Activated CD4-positive, alpha-beta memory T cell treated with anti-CD3 and anti-CD28 coated beads, Interleukin-2, amount 10 ng/mL, durations not matched to agents 7 days and 5 days (primary cell): Measurements from ENCODE around the gene TAP2. TPM values are rescaled to one million over a fixed set of nuclear protein-coding genes. Genes with fewer than 3 reads are reported as not detected.
"Not testable (repeated sequence)": the region's sequence is repeated elsewhere in the genome, so short reads cannot be mapped to it uniquely, and the experiment has no call there.

Experiments
- CTCF ChIA-PET: fragments of 350-600 bp; sonication (Branson Sonifier 250); formaldehyde crosslinking; loops from one replicate; lab custom pipeline; 2021; ENCODE audit warnings: antibody characterized with exemption, inconsistent platforms; lab: Charles Lee
- POLR2A ChIA-PET: fragments of 350-600 bp; sonication (Branson Sonifier 250); formaldehyde crosslinking; loops from one replicate; lab custom pipeline; 2021; ENCODE audit warnings: antibody characterized with exemption; lab: Charles Lee
- DNase-seq: peaks from one replicate; pipeline ENCODE4 v3.0.0-alpha.2; 2020
- H3K27ac Mint-ChIP-seq: one replicate; pipeline ENCODE4 v1.8.0; 2021; ENCODE audit warnings: mild to moderate bottlenecking, mixed read lengths
- H3K27me3 Mint-ChIP-seq: one replicate; pipeline ENCODE4 v1.8.0; 2021; ENCODE audit warnings: mixed read lengths
- H3K36me3 Mint-ChIP-seq: one replicate; pipeline ENCODE4 v1.8.0; 2021; ENCODE audit warnings: low read depth, mixed read lengths
- H3K4me1 Mint-ChIP-seq: one replicate; pipeline ENCODE4 v1.8.0; 2021; ENCODE audit warnings: mixed read lengths
- H3K4me3 Mint-ChIP-seq: one replicate; pipeline ENCODE4 v1.8.0; 2021; ENCODE audit warnings: mild to moderate bottlenecking, mixed read lengths
- H3K9me3 Mint-ChIP-seq: one replicate; pipeline ENCODE4 v1.8.0; 2021; ENCODE audit warnings: mixed read lengths
- total RNA-seq, 2 experiments: library from RNA; stranded (reverse); gene quantifications; one replicate each; pipeline ENCODE4 v1.2.3, GENCODE V29; 2021

The TAP2 gene
- total RNA-seq, 2 experiments from 2014 or later: 203 to 211 TPM

DNA sequence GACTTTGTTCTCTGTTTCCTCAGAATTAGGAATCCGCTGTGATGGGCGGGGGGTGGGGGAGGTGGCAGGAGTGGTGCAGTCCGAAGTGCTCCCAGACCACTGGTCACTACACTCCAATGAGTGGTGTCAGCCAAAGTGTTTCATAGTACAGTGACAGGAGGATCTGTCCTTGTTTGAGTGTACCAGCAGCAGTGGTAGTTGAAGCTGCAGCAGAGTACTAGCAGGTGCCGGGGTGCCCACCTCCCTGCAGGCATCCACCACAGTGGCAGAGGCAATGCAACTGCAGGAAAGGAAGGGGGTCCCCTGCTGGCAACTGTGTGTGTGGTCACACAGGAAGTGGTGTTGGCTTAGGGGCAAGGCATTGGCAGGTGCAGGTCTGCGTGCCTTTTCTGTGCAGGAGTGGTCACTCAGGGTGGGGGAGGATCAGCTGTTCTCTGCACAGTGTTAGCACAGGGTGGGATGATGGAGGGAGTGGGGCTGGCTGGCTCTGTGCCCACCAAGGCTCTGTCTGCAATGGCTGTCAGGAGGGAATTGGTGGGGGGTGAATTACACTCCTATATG, 31.4 kb downstream of the TAP2 start:
- Mint-ChIP-seq H3K27ac (no peak overlapping the region), H3K9me3 (no peaks in the 10 kb centered on the region), H3K36me3 (no peaks in the 10 kb centered on the region), H3K4me3 (no peak overlapping the region), H3K27me3 (peaks cover 44% of the 10 kb centered on the region), H3K4me1 (no peaks in the 10 kb centered on the region)
- POLR2A ChIA-PET: no interaction called here
- CTCF ChIA-PET: interaction anchor here (1.7 kb wide), 1 partner anchor 61 kb away, joined by 4 read pairs; no protein-coding TSS in a partner anchor
- no peak for DNase-seq

DNA sequence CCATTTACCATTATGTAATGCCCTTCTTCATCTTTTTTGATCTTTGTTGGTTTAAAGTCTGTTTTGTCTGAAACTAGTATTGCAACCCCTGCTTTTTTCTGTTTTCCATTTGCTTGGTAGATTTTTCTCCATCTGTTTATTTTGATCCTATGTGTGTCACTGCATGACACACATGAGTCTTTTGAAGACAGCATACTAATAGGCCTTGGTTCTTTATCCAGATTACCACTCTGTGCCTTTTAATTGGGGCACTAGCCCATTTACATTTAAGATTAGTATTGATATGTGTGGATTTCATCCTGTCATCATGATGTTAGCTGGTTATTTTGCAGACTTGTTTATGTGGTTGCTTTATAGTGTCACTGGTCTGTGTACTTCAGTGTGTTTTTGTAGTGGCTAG, 33.1 kb downstream of the TAP2 start:
- peaks cover 56% of the 10 kb centered on the region for H3K27me3 Mint-ChIP-seq
- H3K4me3 Mint-ChIP-seq, H3K9me3 Mint-ChIP-seq, DNase-seq, H3K27ac Mint-ChIP-seq, H3K4me1 Mint-ChIP-seq, H3K36me3 Mint-ChIP-seq: not testable (repeated sequence)
- CTCF ChIA-PET: interaction anchor here (1.7 kb wide), 1 partner anchor 63 kb away, joined by 4 read pairs; no protein-coding TSS in a partner anchor
- POLR2A ChIA-PET: interaction anchor here (1.0 kb wide), 1 partner anchor 22 kb away, joined by 3 read pairs; no protein-coding TSS in a partner anchor

DNA sequence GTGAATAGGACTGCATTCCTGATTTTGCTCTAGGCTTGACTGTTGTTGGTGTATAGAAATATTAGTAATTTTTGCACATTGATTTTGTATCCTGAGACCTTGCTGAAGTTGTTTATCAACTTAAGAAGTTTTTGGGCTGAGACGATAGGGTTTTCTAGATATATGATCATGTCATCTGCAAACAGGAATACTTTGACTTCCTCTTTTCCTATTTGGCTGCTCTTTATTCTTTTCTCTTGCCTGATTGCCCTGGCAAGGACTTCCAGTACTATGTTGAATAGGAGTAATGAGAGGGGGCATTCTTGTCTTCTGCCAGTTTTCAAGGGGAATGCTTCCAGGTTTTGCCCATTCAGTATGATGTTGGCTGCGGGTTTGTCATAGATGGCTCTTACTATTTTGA, 35.1 kb downstream of the TAP2 start:
- CTCF ChIA-PET: interaction anchor here (0.8 to 1.5 kb wide), 3 partner anchors 10 to 389 kb away, joined by 3 to 5 read pairs (median 4); no protein-coding TSS in a partner anchor
- no peak for DNase-seq
- H3K4me3 Mint-ChIP-seq: no peak overlapping the region
- H3K27me3 Mint-ChIP-seq: peaks cover 72% of the 10 kb centered on the region
- POLR2A ChIA-PET: interaction anchor here (1.4 kb wide), 1 partner anchor 65 kb away, joined by 4 read pairs; no protein-coding TSS in a partner anchor
- H3K36me3 Mint-ChIP-seq: no peaks in the 10 kb centered on the region
- H3K4me1 Mint-ChIP-seq: no peaks in the 10 kb centered on the region
- H3K27ac Mint-ChIP-seq: no peak overlapping the region
- H3K9me3 Mint-ChIP-seq: peaks cover 2% of the 10 kb centered on the region

DNA sequence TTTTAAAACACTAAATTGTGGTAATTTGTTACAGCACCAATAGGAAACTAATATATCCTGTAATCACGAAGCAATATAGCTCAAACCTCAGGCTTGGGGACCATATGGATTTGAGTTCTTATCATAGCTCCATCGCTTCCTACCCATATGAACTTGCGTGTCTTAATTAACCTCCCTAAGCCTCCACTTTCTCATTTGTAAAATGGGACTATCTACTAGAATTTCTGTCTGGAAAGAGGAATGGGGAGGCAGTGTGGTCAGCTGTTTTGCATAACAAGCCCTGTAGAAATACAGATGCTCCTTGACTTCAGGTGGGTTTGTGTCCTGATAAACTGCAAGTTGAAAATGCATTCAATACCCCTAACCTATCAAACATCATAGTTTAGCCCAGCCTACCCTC, 38.8 kb downstream of the TAP2 start:
- H3K27ac Mint-ChIP-seq: no peak overlapping the region
- H3K36me3 Mint-ChIP-seq: no peaks in the 10 kb centered on the region
- H3K27me3 Mint-ChIP-seq: peaks cover 76% of the 10 kb centered on the region
- H3K4me3 Mint-ChIP-seq: no peak overlapping the region
- no peak for DNase-seq
- peaks cover 14% of the 10 kb centered on the region for H3K4me1 Mint-ChIP-seq
- POLR2A ChIA-PET: interaction anchor here (0.7 kb wide), 1 partner anchor 53 kb away, joined by 3 read pairs; the partner anchor contains the start of gene TAP1
- CTCF ChIA-PET: interaction anchor here (1.3 to 2.3 kb wide), 4 partner anchors 14 to 386 kb away, joined by 4 to 10 read pairs (median 6); no protein-coding TSS in a partner anchor
- H3K9me3 Mint-ChIP-seq: peaks cover 2% of the 10 kb centered on the region

DNA sequence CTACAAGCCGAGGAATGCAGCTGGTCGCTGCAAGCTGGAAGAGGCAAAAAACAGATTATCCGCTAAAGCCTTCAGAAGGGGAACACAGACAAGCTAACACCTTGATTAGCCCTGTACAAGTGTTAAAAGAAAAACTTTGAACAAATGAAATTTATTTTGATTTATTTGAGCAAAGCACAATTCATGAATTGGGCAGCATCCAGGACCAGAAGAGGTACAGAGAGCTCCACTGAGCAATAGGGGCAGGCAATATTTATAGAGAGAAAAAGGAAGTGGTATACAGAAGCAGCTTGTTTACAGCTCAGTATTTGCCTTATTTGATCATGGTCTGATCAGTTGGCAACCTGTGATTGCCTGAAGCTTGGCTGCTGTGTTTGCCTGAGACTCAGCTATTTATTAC, 39.4 kb downstream of the TAP2 start:
- peaks cover 76% of the 10 kb centered on the region for H3K27me3 Mint-ChIP-seq
- ChIA-PET POLR2A (interaction anchor here (0.6 to 0.7 kb wide), 2 partner anchors 10 to 54 kb away, joined by 3 read pairs; partner anchors contain the start of gene TAP1), CTCF (interaction anchor here (1.7 to 2.3 kb wide), 2 partner anchors 13 to 69 kb away, joined by 8 to 10 read pairs; no protein-coding TSS in a partner anchor)
- no peak overlapping the region for H3K27ac Mint-ChIP-seq
- DNase-seq: no peak
- H3K4me3 Mint-ChIP-seq: no peak overlapping the region
- no peaks in the 10 kb centered on the region for H3K36me3 Mint-ChIP-seq
- H3K4me1 Mint-ChIP-seq: peaks cover 19% of the 10 kb centered on the region
- H3K9me3 Mint-ChIP-seq: peaks cover 2% of the 10 kb centered on the region

DNA sequence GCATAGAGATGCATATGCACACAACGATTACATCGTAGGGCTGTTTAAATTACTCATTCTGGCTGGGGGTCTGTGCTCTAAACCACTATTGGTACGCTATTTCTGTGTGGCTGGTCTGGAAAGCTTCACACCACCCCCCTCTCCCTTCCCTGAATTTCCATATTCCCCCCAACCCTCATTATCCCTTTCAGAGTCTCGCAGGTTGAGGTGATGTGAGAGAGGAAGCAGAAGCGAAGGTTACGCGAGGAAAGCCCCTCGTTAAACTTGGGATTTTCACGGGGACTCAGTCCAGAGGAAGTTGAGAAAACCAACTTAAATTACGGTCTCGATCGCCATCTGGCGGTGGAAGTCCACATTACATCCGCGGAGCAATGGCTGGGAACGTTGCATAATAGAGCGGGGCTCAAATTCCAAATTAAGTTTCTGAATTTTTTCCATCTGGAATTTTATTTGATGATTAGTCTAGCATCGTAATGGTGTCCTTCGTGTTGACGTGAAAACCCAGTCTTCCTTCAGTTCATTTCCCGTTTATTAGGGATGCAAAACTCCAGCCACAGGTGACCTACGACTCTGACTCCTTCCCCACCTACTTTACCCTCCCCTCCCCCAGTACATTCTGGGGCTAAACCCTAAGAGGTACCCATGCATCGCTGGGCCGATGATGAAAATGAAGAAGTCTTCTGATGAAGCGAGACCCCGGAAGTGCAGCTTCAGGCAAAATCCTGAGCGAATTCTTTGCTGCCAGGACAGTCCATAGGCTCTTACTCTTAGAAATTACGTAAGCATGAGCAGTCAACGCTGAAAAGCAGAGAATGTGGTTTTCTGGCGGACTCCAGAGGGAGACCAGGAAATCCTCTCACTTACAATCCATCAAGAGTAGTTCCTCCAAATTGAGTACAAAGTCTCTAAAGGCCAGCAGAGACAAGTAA, 41.4 kb downstream of the TAP2 start:
- ChIA-PET CTCF (interaction anchor here (0.5 to 2.5 kb wide), 8 partner anchors 11 to 601 kb away, joined by 3 to 8 read pairs (median 3); partner anchors contain the start of genes TAP1 and TAP2), POLR2A (interaction anchor here (1.2 kb wide), 1 partner anchor 10 kb away, joined by 4 read pairs; no protein-coding TSS in a partner anchor)
- Mint-ChIP-seq H3K4me3 (peak overlapping the region; percentile 33), H3K27me3 (peaks cover 77% of the 10 kb centered on the region), H3K9me3 (peaks cover 2% of the 10 kb centered on the region), H3K4me1 (peaks cover 25% of the 10 kb centered on the region), H3K27ac (no peak overlapping the region), H3K36me3 (no peaks in the 10 kb centered on the region)
- peak; percentile 78 for DNase-seq

DNA sequence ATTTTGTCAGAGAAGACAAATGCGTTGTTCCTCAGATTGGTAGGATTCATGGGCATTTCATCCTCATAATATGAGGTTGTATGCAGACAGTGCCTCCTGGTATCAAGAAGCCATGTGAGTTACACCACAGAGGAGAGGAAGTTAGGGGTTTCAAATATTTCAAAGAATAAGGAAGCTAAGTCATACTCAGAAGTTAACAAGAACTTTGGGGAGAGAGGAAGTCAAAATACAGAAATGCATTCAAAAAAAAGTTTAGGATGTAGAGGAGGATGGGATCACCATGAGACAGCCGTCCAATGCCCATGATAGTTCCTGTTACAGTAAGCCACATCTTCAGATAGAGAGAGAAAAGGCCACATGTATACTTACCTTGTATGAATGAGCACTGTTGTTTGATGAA, 44.0 kb downstream of the TAP2 start:
- Mint-ChIP-seq H3K4me1 (peaks cover 25% of the 10 kb centered on the region), H3K9me3 (peaks cover 2% of the 10 kb centered on the region), H3K36me3 (no peaks in the 10 kb centered on the region), H3K4me3 (no peak overlapping the region), H3K27me3 (peaks cover 79% of the 10 kb centered on the region), H3K27ac (no peak overlapping the region)
- CTCF ChIA-PET: interaction anchor here (1.2 to 2.2 kb wide), 6 partner anchors 9 to 380 kb away, joined by 3 to 12 read pairs (median 4); partner anchors contain the start of gene TAP2
- DNase-seq: no peak
- POLR2A ChIA-PET: interaction anchor here (1.8 kb wide), 1 partner anchor 74 kb away, joined by 6 read pairs; no protein-coding TSS in a partner anchor

DNA sequence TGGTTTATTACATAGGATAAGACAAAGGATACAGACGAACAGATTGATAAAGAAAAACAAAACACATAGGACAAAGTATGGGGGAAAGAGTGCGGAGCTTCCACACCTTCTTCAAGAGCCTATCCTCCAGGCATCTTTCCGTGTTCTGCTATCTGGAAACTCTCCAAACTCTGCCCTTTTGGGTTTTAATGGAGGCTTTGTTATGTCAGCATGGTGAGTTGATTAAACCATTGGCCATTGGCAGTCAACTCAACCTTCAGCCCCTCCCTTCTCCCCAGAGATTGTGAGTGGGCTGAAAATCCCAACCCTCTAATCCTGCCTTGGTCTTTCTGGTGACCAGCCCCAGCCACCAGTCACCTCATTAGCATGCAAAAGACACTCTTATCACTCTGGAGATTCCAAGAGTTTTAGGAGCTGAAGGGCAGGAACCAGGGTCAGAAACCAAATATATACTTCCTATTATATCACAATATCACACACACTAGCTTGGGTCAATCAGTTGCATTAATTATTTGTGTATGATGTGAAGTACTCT, 45.6 kb downstream of the TAP2 start:
- DNase-seq: no peak
- Mint-ChIP-seq H3K27ac (no peak overlapping the region), H3K9me3 (no peaks in the 10 kb centered on the region), H3K36me3 (no peaks in the 10 kb centered on the region), H3K4me3 (no peak overlapping the region), H3K27me3 (peaks cover 74% of the 10 kb centered on the region), H3K4me1 (peaks cover 25% of the 10 kb centered on the region)
- ChIA-PET POLR2A (interaction anchor here (1.8 kb wide), 1 partner anchor 75 kb away, joined by 6 read pairs; no protein-coding TSS in a partner anchor), CTCF (interaction anchor here (0.8 to 1.9 kb wide), 9 partner anchors 9 to 379 kb away, joined by 3 to 12 read pairs (median 3); partner anchors contain the start of gene TAP2)

DNA sequence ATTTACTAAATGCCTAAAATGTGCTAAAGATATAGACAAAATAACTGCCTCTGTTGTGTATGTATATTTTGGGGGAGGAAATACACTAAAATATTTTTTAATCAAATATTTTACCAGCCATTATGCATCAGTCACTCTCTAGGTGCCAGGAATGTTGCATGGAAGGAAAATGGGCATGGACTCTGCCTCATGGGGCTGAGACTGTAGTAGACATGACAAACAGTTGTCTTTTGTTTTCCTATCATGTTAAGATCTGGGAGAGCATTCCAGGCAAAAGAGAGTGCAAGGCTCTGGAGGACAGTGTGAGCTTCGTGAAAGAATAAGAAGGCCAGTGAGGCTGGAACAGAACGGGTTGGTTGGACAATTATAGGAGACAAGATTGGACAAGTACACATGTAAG, 48.2 kb downstream of the TAP2 start:
- H3K4me3 Mint-ChIP-seq: no peak overlapping the region
- H3K36me3 Mint-ChIP-seq: no peaks in the 10 kb centered on the region
- POLR2A ChIA-PET: no interaction called here
- CTCF ChIA-PET: interaction anchor here (1.0 kb wide), 1 partner anchor 78 kb away, joined by 3 read pairs; no protein-coding TSS in a partner anchor
- H3K4me1 Mint-ChIP-seq: peaks cover 18% of the 10 kb centered on the region
- H3K27me3 Mint-ChIP-seq: peaks cover 83% of the 10 kb centered on the region
- DNase-seq: no peak
- no peaks in the 10 kb centered on the region for H3K9me3 Mint-ChIP-seq
- no peak overlapping the region for H3K27ac Mint-ChIP-seq

Other genes with a start within 250 kb of the TAP2 start
- 100 to 1,000 TPM; 155 TPM for gene HLA-DRB1, start 248.9 kb downstream of the TAP2 start, total RNA-seq
- 10 to 100 TPM; 35.4 to 41.1 TPM for gene HLA-DQA1, start 201.3 kb downstream of the TAP2 start, total RNA-seq
- 10 to 100 TPM; 74.4 to 74.6 TPM for gene HLA-DQB1, start 172.1 kb downstream of the TAP2 start, total RNA-seq
- not detected for gene HLA-DQA2, start 97.3 kb downstream of the TAP2 start, total RNA-seq
- gene HLA-DQB2, start 75.2 kb downstream of the TAP2 start, total RNA-seq: not detected
- gene HLA-DOB, start 21.7 kb downstream of the TAP2 start, total RNA-seq: 1 to 10 TPM; 1.5 to 2.2 TPM
- 100 to 1,000 TPM; 389 to 401 TPM for gene PSMB8, start 5.3 kb upstream of the TAP2 start, total RNA-seq
- 100 to 1,000 TPM; 410 to 412 TPM for gene TAP1, start 15.0 kb upstream of the TAP2 start, total RNA-seq
- 100 to 1,000 TPM; 368 to 372 TPM for gene PSMB9, start 15.5 kb upstream of the TAP2 start, total RNA-seq
- 10 to 100 TPM; 19.1 to 20.0 TPM for gene HLA-DMB, start 102.3 kb upstream of the TAP2 start, total RNA-seq
- 10 to 100 TPM; 54.0 to 54.3 TPM for gene HLA-DMA, start 114.4 kb upstream of the TAP2 start, total RNA-seq
- gene BRD2, start 129.9 kb upstream of the TAP2 start, total RNA-seq: 100 to 1,000 TPM; 290 to 297 TPM
- 1 to 10 TPM; 3.4 to 4.1 TPM for gene HLA-DOA, start 170.9 kb upstream of the TAP2 start, total RNA-seq
- 100 to 1,000 TPM; 173 to 176 TPM for gene HLA-DPA1, start 234.9 kb upstream of the TAP2 start, total RNA-seq
- 10 to 100 TPM; 89.8 to 95.6 TPM for gene HLA-DPB1, start 237.3 kb upstream of the TAP2 start, total RNA-seq